Endothelial cell of umbilical vein (primary cell): ENCODE data around the gene JAML.

Experiments
- EZH2 ChIP-seq: IDR thresholded peaks from 2 replicates; pipeline ENCODE4 v1.6.1; 2012; ENCODE audit warnings: borderline replicate concordance, low read depth, mild to moderate bottlenecking, moderate library complexity, low read length, inconsistent platforms; ENCODE audit not compliant: severe bottlenecking
- FOS ChIP-seq: IDR thresholded peaks from 2 replicates; pipeline ENCODE4 v1.6.1; 2011; ENCODE audit warnings: mild to moderate bottlenecking, low read length, moderate library complexity, borderline replicate concordance; ENCODE audit not compliant: insufficient read depth
- JUN ChIP-seq: IDR thresholded peaks from 2 replicates; pipeline ENCODE4 v1.6.1; 2011; ENCODE audit warnings: borderline replicate concordance, low read depth; ENCODE audit not compliant: insufficient read length, insufficient read depth
- MAX ChIP-seq: IDR thresholded peaks from 2 replicates; pipeline ENCODE4 v1.6.1; 2011; ENCODE audit not compliant: insufficient read depth, insufficient read length
- MYC ChIP-seq: IDR thresholded peaks from one replicate; pipeline ENCODE4 v1.6.1; 2011; ENCODE audit warnings: mild to moderate bottlenecking, low read depth, low read length
- POLR2A ChIP-seq: IDR thresholded peaks from 2 replicates; pipeline ENCODE4 v1.6.1; 2012; ENCODE audit warnings: low read depth, mild to moderate bottlenecking, control low read depth, low read length
- POLR2AphosphoS5 ChIP-seq: IDR thresholded peaks from 2 replicates; pipeline ENCODE4 v1.6.1; 2012; ENCODE audit warnings: low read depth, mild to moderate bottlenecking, control low read depth, low read length, moderate library complexity; ENCODE audit not compliant: insufficient read depth
- TF ChIP-seq, protein P1 (sequence below), 2 donors: IDR thresholded peaks; 1 replicate in 1 of 2; 2 replicates in 1 of 2; pipeline ENCODE4 v1.5.1; 2011; ENCODE audit warnings: low read length in 2 of 2, mild to moderate bottlenecking in 2 of 2, moderate library complexity in 2 of 2, control low read depth in 1 of 2, inconsistent platforms in 1 of 2, low read depth in 1 of 2; ENCODE audit not compliant: insufficient read depth in 1 of 2; ENCODE audit errors: extremely low read depth in 1 of 2

DNA sequence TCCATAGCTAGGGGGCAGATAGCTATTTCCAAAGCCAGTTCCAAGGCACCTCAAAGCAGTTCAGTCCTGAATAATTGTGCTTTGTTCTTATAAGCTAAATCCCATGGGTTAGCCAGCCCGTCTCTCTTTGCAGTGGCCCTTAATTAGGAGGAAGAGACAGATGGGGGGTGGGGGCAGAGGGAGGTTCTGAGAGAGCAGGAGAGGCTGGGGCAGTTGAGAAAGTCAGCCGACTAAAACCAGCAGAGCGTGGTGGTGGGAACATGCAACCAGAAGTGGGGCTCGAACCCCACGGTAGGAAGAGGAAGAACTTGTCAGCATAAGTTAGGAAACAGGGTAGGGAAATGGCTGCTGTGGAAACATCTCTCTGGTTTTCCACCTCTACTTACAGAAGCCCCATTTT, 61.3 kb downstream of the JAML start:
- no peak for TF ChIP-seq MAX
- no peak for TF ChIP-seq EZH2
- TF ChIP-seq, protein P1, sequence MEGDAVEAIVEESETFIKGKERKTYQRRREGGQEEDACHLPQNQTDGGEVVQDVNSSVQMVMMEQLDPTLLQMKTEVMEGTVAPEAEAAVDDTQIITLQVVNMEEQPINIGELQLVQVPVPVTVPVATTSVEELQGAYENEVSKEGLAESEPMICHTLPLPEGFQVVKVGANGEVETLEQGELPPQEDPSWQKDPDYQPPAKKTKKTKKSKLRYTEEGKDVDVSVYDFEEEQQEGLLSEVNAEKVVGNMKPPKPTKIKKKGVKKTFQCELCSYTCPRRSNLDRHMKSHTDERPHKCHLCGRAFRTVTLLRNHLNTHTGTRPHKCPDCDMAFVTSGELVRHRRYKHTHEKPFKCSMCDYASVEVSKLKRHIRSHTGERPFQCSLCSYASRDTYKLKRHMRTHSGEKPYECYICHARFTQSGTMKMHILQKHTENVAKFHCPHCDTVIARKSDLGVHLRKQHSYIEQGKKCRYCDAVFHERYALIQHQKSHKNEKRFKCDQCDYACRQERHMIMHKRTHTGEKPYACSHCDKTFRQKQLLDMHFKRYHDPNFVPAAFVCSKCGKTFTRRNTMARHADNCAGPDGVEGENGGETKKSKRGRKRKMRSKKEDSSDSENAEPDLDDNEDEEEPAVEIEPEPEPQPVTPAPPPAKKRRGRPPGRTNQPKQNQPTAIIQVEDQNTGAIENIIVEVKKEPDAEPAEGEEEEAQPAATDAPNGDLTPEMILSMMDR (IDR thresholded peaks at IDR 0.05; ENCODE audit: extremely low read depth in 1 of 2, insufficient read depth in 1 of 2, low read depth in 1 of 2, low read length in 2 of 2) = no peak
- TF ChIP-seq POLR2AphosphoS5 = no peak
- no peak for TF ChIP-seq POLR2A
- TF ChIP-seq MYC = no peak
- TF ChIP-seq JUN = no peak
- TF ChIP-seq FOS = no peak
